NCI-H2171 (cell line): ENCODE data around the gene CDYL2.
"Not testable (repeated sequence)": the region's sequence is repeated elsewhere in the genome, so short reads cannot be mapped to it uniquely, and the experiment has no call there.

Experiments used
- DNase-seq: peaks from one replicate; lab custom pipeline; 2025; lab: John Stamatoyannopoulos, UW

The CDYL2 gene

DNA sequence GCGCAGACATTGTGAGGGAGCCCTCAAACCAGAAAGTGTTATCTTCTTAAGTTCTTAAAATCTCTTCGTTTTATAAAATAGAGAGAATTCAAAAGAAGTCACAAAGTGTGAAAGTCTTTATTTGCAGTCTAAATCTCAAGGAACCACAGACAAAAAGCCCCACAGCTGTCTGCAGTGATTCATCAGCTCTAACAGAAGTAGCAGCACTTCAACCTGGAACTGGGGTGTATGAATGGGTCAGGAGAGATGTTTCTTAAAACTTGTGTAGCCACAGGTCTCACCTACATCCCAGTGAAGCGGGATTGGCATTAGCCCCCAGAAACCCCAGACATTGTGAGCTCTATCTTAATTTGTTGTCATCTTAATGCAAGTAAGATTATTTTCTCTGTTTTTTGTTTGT is 61.1 kb downstream of the CDYL2 start:
- no peak for DNase-seq

DNA sequence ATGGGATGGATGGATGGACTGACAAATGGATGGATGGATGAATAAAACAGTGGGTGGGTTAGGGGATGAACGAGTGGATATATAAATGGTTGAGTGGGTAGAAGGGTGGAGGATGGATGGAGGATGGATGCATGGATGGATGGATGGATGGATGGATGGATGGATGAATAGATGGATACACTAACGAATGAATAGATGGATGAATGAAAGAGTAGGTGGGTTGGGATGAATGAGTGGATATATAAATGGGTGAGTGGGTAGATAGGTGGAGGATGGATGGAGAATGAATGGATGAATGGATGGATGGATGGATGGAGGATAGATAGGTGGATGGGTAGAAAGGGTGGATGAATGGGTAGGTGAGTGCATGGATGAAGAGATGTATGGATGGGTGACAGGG is 62.1 kb downstream of the CDYL2 start:
- DNase-seq, result no peak

GRCh38 chr16:80741724-80742123 is 62.7 kb downstream of the CDYL2 start:
- DNase-seq, result no peak

- no peak for DNase-seq
Measured at GRCh38 chr16:80739523-80739922, 64.9 kb downstream of the CDYL2 start.

DNA sequence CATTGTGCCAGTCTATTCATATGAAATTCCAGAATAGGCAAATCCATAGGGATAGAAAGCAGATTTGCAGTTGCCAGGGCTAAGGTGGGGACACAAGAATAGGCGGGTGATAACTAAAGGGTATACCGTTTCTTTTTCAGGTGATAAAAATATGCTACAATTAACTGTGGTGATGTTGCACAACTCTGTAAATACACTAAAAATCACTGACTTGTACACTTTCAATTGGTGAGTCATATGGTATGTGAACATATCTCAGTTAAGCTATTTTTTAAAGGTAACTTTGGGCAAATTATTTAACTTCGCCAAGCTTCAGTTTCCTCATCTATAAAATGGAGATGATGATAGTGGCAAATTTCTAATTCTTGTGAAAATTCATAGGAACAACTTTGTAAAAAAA is 65.9 kb downstream of the CDYL2 start:
- DNase-seq, result no peak

DNA sequence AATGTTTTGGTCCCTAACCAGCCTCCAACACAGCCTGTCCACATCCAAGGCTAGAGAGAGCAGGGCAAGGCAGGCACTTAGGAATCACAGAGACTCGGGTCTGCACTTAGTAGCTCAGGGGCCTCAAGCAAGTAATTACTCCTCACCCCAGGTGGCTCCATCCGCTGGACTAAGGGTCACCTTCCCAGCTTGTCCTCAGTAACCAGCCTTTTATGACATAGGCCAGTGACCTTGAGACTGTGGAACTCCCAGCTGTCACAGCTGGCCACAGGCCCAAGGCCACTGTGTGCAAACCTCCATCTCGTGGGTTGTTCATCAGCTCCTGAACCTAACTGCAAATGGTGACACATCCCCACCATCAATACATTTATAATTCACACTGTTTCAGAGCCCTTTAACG is 68.6 kb downstream of the CDYL2 start:
- no peak for DNase-seq

GRCh38 chr16:80733407-80733806 is 71.0 kb downstream of the CDYL2 start:
- no peak for DNase-seq

DNA sequence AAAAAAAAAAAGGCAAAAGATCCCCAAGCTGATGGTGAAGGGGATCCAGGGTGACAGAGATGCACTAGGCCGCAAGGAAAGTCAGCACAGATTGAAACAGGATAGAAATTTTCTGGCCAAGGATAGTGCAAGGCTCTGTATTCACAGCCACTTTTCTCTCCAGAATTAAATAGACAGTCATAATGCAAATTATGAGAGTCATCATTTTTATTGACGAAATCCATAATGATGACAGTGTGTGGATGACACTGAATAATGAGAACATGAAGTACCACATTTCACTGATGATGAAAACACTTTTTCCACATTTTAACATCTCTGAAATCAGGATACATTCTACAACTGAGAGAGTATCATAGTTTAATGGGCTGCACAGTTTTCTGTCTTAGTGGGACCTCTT is 72.5 kb downstream of the CDYL2 start:
- no peak for DNase-seq

- not testable (repeated sequence) for DNase-seq
Measured at GRCh38 chr16:80727066-80727763, 77.2 kb downstream of the CDYL2 start.

DNA sequence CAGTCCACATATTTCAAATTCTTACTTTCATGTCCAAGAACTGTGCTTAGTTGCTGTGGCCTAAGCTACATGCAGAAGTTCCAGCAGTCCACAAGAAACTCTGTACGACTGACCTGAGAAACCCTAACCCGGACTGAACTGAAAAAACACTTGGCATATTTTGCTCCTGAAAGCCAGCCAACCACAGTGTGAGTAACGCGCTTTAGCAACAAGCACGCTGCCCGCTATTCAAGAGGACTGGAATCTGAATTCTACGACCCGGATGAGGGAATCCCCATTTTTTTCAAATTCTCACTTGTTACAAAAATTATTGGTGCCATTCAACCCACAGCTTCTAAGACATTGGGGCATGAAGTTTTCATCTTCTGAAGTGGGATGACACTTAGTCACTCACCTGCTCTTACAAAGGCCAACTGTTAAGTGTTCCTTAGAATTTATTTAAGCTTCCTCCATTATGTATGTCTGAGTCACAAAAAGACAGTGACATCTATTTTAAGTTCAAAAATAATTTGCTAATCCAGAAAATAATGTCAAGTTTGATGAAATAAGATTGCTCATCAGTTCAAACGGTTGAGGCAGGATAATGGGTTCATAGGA is 78.7 kb downstream of the CDYL2 start:
- DNase-seq, result no peak

- DNase-seq, result no peak
Measured at GRCh38 chr16:80723981-80724380, 80.4 kb downstream of the CDYL2 start.

- DNase-seq, result no peak
Measured at GRCh38 chr16:80723091-80723490, 81.3 kb downstream of the CDYL2 start.

- no peak for DNase-seq
Measured at GRCh38 chr16:80720804-80721371, 83.5 kb downstream of the CDYL2 start.

- no peak for DNase-seq
Measured at GRCh38 chr16:80719573-80719972, 84.8 kb downstream of the CDYL2 start.

DNA sequence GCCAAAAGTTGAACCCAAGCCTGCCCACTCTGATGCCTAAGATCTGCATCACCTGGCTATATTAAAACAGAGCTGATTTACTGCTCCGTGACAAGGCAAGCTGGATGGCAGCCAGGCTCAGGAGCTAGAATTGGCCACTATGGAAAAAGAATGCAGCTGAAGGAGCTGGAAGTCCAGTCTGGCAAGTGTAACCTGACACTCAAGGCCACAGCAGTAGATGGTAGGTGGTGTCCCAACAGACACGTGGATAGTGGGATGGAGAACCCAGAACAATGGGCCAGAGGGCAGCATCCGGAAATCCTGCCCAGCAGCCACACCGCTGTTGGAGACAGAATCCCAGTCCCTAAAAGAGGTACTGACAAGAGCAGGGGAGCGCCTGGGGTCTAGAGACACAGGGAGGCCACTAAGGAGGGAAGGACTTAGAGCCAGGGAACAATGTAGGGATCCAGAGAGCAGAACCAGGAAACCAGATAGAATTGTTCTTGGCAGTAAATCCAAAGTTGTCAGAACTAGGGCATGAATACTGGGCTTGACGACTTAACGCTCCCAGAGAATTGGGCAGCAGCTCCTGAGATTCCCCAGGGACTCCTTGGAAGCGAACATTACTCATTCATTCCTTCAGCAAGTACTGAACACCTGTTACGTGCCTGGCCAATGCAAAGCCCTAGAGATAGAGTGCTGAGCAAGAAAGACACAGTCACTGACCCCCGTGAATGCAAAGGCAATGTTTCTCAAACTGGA is 85.7 kb downstream of the CDYL2 start:
- DNase-seq, result no peak

- DNase-seq, result no peak
Measured at GRCh38 chr16:80717611-80718010, 86.8 kb downstream of the CDYL2 start.

DNA sequence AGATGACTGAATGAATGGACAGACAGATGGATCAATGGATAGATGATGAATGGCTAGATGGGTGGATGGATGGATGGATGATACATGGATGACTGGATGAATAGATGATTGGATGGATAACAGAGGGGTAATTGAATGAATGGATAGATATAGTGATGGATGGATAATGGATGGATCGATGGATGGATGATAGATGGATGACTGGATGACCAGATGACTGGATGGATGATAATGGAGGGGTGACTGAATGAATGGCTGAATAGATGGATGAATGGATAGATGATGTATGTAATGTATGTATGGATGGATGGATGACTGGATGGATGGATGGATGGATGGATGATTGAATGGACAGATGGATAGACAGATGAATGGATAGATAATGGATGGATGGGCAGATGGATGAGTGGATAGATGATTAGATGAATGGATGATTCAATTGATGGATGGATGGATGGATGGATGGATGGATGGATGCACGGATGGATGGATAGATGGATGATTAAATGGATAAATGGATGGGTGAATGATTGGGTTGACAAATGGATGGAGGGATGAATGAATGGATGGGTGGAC is 87.7 kb downstream of the CDYL2 start:
- DNase-seq, result no peak

DNA sequence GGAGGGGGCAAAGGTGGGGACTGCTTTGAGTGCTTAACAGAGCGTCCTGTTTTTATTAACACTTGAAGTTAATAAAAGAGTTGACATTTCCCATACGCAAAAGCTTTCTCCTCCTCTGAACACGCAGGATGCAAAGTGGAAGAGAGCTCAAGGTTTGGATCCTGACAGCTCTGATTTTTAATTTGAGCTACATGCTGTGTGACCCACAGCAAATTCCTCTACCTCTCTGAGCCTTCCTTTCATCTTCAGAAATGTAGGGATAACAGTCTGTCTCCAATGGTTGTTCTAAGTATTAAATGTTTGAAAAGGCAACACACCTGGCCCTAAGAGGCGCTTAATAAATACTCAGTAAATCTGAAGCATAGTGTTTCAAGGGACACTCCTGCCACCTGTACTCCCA is 93.0 kb downstream of the CDYL2 start:
- DNase-seq, result no peak

GRCh38 chr16:80710918-80711317 is 93.5 kb downstream of the CDYL2 start:
- no peak for DNase-seq

GRCh38 chr16:80708823-80709222 is 95.6 kb downstream of the CDYL2 start:
- DNase-seq, result no peak

DNA sequence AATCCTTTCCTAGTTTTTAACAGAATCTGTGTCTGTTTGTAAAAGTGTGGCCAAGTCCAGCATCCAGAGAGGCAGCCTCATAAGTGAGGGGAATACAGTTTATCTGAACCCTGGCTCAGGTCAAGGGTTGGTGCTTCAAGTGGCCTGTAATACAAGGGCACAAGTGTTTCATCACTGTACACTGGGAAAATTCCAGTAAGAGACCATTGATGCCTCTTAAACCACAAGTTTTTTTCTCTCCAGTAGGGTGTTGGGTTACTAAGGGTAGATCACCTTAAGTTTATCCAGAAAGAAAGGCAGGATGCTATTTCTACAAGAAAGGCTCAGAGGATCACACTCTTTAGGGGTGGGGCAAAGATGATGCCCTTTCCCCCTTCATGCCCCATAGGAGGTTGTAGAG is 96.7 kb downstream of the CDYL2 start:
- no peak for DNase-seq

DNA sequence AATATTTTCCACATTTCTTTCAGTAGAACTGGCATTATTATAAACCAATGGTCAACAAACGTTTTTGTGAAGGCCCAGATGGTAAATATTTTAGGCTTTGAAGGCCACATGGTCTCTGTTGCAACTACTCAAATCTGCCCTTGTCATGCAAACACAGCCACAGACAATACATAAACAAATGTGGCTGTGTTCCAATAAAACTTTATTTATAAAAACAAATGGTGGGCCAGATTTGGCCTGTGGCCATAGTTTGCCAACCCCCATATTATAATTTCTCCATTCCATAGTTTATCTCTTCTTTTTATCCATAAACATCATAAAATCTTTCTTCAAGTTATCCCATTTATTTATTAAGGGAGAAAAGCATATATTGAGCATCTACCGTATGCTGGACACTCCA is 98.8 kb downstream of the CDYL2 start:
- no peak for DNase-seq
